Measurements from ENCODE around the gene NEK10. TPM values are rescaled to one million over a fixed set of nuclear protein-coding genes. Genes with fewer than 3 reads are reported as not detected.
"Not testable (repeated sequence)": the region's sequence is repeated elsewhere in the genome, so short reads cannot be mapped to it uniquely, and the experiment has no call there.

NEK10 gene
- total RNA-seq, 1 donor from 2014 or later: 3.3 TPM

- Mint-ChIP-seq H3K27me3 (no peaks in the 10 kb centered on the region), H3K36me3 (ENCODE audit: insufficient read depth) (peaks cover 5% of the 10 kb centered on the region), H3K4me1 (ENCODE audit: low read depth) (peaks cover 7% of the 10 kb centered on the region), H3K27ac (no peak overlapping the region), H3K9me3 (ENCODE audit: low read depth) (peaks cover 7% of the 10 kb centered on the region), H3K4me3 (ENCODE audit: low read depth) (no peak overlapping the region)
- no peak for TF ChIP-seq CTCF (IDR thresholded peaks at IDR 0.05; ENCODE audit: unreplicated experiment)
- DNase-seq (ENCODE audit: low spot score, unreplicated experiment): no peak
Observed at GRCh38 chr3:27293939-27294338, 75.2 kb downstream of the NEK10 start.

- H3K27me3 Mint-ChIP-seq: no peaks in the 10 kb centered on the region
- no peak for DNase-seq (ENCODE audit: low spot score, unreplicated experiment)
- H3K4me3 Mint-ChIP-seq (ENCODE audit: low read depth): no peak overlapping the region
- TF ChIP-seq CTCF (IDR thresholded peaks at IDR 0.05; ENCODE audit: unreplicated experiment): no peak
- peaks cover 7% of the 10 kb centered on the region for H3K4me1 Mint-ChIP-seq (ENCODE audit: low read depth)
- H3K36me3 Mint-ChIP-seq (ENCODE audit: insufficient read depth): no peaks in the 10 kb centered on the region
- no peak overlapping the region for H3K27ac Mint-ChIP-seq
- H3K9me3 Mint-ChIP-seq (ENCODE audit: low read depth): no peaks in the 10 kb centered on the region
Observed at GRCh38 chr3:27290760-27291159, 78.4 kb downstream of the NEK10 start.

- Mint-ChIP-seq H3K9me3 (ENCODE audit: low read depth) (no peaks in the 10 kb centered on the region), H3K27ac (no peak overlapping the region), H3K4me1 (ENCODE audit: low read depth) (peaks cover 7% of the 10 kb centered on the region), H3K27me3 (no peaks in the 10 kb centered on the region), H3K36me3 (ENCODE audit: insufficient read depth) (no peaks in the 10 kb centered on the region), H3K4me3 (ENCODE audit: low read depth) (no peak overlapping the region)
- no peak for TF ChIP-seq CTCF (IDR thresholded peaks at IDR 0.05; ENCODE audit: unreplicated experiment)
- DNase-seq (ENCODE audit: low spot score, unreplicated experiment): no peak
Observed at GRCh38 chr3:27289769-27290413, 79.3 kb downstream of the NEK10 start.

- H3K4me1 Mint-ChIP-seq (ENCODE audit: low read depth): no peaks in the 10 kb centered on the region
- peaks cover under 1% of the 10 kb centered on the region for H3K9me3 Mint-ChIP-seq (ENCODE audit: low read depth)
- H3K4me3 Mint-ChIP-seq (ENCODE audit: low read depth): no peak overlapping the region
- H3K27me3 Mint-ChIP-seq: no peaks in the 10 kb centered on the region
- DNase-seq (ENCODE audit: low spot score, unreplicated experiment): no peak
- H3K36me3 Mint-ChIP-seq (ENCODE audit: insufficient read depth): no peaks in the 10 kb centered on the region
- no peak for TF ChIP-seq CTCF (IDR thresholded peaks at IDR 0.05; ENCODE audit: unreplicated experiment)
- H3K27ac Mint-ChIP-seq: no peak overlapping the region
Observed at GRCh38 chr3:27287052-27287451, 82.1 kb downstream of the NEK10 start.

GRCh38 chr3:27286467-27286866 is 82.7 kb downstream of the NEK10 start:
- not testable (repeated sequence) for H3K27ac Mint-ChIP-seq; DNase-seq (ENCODE audit: low spot score, unreplicated experiment); H3K9me3 Mint-ChIP-seq (ENCODE audit: low read depth); H3K36me3 Mint-ChIP-seq (ENCODE audit: insufficient read depth); H3K4me1 Mint-ChIP-seq (ENCODE audit: low read depth); H3K4me3 Mint-ChIP-seq (ENCODE audit: low read depth); H3K27me3 Mint-ChIP-seq

- Mint-ChIP-seq H3K27ac (no peak overlapping the region), H3K9me3 (ENCODE audit: low read depth) (peaks cover 8% of the 10 kb centered on the region), H3K27me3 (no peaks in the 10 kb centered on the region), H3K36me3 (ENCODE audit: insufficient read depth) (no peaks in the 10 kb centered on the region), H3K4me1 (ENCODE audit: low read depth) (peaks cover 3% of the 10 kb centered on the region), H3K4me3 (ENCODE audit: low read depth) (no peak overlapping the region)
- DNase-seq (ENCODE audit: low spot score, unreplicated experiment): no peak
- no peak for TF ChIP-seq CTCF (IDR thresholded peaks at IDR 0.05; ENCODE audit: unreplicated experiment)
Observed at GRCh38 chr3:27285668-27286067, 83.5 kb downstream of the NEK10 start.

Measured in progenitor cell of endocrine pancreas (in vitro differentiated cells).